GM18873 (cell line): Measurements from ENCODE around the gene IFI6.
"Not testable (repeated sequence)": the region's sequence is repeated elsewhere in the genome, so short reads cannot be mapped to it uniquely, and the experiment has no call there.

ENCODE experiments used
- ATAC-seq: cut with Tn5 transposase; IDR thresholded peaks from one replicate; pipeline ENCODE4 v1.9.1; 2021; ENCODE audit warnings: mild to moderate bottlenecking, moderate library complexity, moderate number of reproducible peaks; ENCODE audit not compliant: unreplicated experiment, low FRiP score

The IFI6 gene

GRCh38 chr1:27632387-27633297 lies 39.4 kb downstream of the IFI6 start:
- ATAC-seq = no peak

- peak; percentile 30 for ATAC-seq
Measured at GRCh38 chr1:27630859-27631491, 41.0 kb downstream of the IFI6 start.

GRCh38 chr1:27628712-27629111 lies 43.3 kb downstream of the IFI6 start:
- ATAC-seq = no peak

- not testable (repeated sequence) for ATAC-seq
Measured at GRCh38 chr1:27627733-27628132, 44.3 kb downstream of the IFI6 start.

- ATAC-seq = no peak
Measured at GRCh38 chr1:27627061-27627460, 44.9 kb downstream of the IFI6 start.

GRCh38 chr1:27626031-27626935 lies 45.7 kb downstream of the IFI6 start:
- no peak for ATAC-seq

- no peak for ATAC-seq
Measured at GRCh38 chr1:27624467-27625178, 47.4 kb downstream of the IFI6 start.

DNA sequence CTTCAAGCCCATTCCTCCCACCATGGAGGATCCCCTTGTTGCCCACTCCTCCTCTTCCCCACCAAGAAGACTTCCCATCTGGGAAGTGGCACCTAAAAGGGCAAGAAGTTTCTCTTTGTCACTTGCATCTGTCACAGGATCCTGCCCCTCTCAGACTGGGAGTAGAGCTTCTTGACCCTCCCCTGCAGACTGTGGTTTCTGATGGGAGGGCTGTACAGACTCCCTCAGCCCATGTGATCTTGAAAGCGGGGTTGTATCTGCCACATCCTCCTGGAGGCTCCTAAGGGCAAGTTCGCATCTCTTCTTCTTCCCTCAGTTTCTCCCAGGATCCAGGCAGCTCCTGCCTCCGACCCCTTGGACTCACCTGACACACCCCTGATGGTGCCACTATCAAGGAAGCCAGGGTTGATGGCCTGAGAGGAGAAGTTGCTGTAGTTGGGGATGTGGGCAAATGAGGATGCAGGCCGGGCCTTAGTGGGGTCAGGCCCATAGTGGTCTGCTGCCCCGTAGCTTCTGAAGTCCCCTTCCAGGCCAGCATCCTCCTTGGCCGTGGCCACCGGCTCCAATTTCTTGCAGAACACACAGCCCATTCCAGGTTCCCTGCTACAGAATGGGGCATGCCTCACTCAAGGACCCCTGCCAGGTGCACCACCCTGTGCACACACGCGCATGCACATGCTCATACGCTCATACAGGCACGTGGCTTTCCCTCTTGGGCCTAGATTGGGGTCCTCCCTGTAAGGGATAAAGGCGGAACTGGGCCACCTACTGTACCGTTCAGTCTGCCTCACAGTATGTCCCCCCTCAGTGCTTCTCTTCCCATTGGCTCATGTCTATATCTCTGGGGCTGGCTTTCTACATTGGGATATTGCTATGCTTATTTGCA lies 48.4 kb downstream of the IFI6 start:
- ATAC-seq = no peak

DNA sequence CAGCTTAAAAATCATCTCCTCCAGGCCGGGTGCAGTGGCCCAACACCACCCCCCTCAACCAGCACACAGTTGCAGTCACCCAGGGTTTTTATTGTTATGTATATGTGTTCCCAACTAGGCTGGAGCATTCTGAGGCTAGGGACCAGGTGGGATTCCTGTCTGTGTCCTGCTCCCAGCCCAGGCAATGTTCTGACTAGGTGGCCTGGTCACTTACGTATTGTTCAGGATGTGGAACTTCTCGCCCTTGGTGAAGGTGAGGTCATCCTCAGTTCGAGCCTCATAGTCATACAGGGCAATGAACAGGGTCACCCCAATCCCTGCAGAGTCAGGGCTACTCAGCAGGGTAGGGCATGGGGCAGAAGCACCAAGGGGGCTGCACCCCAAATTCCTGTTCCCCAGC lies 49.2 kb downstream of the IFI6 start:
- no peak for ATAC-seq

- no peak for ATAC-seq
Measured at GRCh38 chr1:27621051-27621920, 50.7 kb downstream of the IFI6 start.

GRCh38 chr1:27619782-27620438 lies 52.1 kb downstream of the IFI6 start:
- ATAC-seq = not testable (repeated sequence)

- ATAC-seq = no peak
Measured at GRCh38 chr1:27618341-27619082, 53.5 kb downstream of the IFI6 start.

DNA sequence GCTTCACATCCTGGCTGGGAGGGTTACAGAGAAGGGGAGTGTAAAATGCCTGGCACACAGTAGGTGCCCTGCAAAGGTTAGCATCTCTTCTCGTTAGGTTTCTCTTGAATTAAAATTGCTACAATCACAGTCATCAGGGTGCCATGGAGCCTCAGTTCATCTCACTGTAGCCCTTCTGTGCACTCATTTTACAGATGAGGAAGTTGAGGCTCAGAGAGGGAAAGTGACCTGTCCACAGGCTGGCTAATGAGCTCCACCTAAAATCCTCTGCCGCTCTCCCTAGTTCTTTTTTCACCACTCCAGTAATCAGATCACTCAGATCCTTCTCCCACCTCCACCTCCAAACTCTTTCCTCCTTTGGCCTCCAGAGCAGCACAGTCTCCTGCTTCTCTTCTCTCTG lies 54.6 kb downstream of the IFI6 start:
- no peak for ATAC-seq

- ATAC-seq = no peak
Measured at GRCh38 chr1:27616441-27616840, 55.6 kb downstream of the IFI6 start.
